Endodermal cell (in vitro differentiated cells): ENCODE data around the gene MRGPRD. TPM values are rescaled to one million over a fixed set of nuclear protein-coding genes. Genes with fewer than 3 reads are reported as not detected.

Experiments
- DNase-seq: peaks from one replicate; pipeline ENCODE4 v3.0.0-alpha.2; 2017
- H3K27ac ChIP-seq: 2 replicates; pipeline ENCODE4 v1.5.1; 2013; ENCODE audit warnings: mild to moderate bottlenecking, low read depth, low read length, moderate library complexity
- H3K27me3 ChIP-seq: 2 replicates; pipeline ENCODE4 v1.6.1; 2013; ENCODE audit warnings: mild to moderate bottlenecking, low read length, moderate library complexity; ENCODE audit not compliant: insufficient read depth, control insufficient read depth, poor library complexity, severe bottlenecking
- H3K36me3 ChIP-seq: 2 replicates; pipeline ENCODE4 v1.7.0; 2013; ENCODE audit warnings: mild to moderate bottlenecking, low read length, moderate library complexity; ENCODE audit not compliant: control insufficient read depth, insufficient read depth
- H3K4me1 ChIP-seq: one replicate; pipeline ENCODE4 v1.7.0; 2013; ENCODE audit warnings: low read length; ENCODE audit not compliant: control insufficient read depth, insufficient read depth
- H3K4me3 ChIP-seq: 2 replicates; pipeline ENCODE4 v1.5.1; 2013; ENCODE audit warnings: mild to moderate bottlenecking, low read length, moderate library complexity
- H3K9ac ChIP-seq: 2 replicates; pipeline ENCODE4 v1.6.1; 2013; ENCODE audit warnings: mild to moderate bottlenecking, low read length, moderate library complexity; ENCODE audit not compliant: poor library complexity, severe bottlenecking; ENCODE audit errors: extremely low read depth
- H3K9me3 ChIP-seq: 2 replicates; pipeline ENCODE4 v1.6.1; 2013; ENCODE audit warnings: mild to moderate bottlenecking, low read length, moderate library complexity; ENCODE audit not compliant: control insufficient read depth
- H3K27ac Mint-ChIP-seq: 2 replicates; pipeline ENCODE4 v1.8.0; 2020; ENCODE audit warnings: mixed read lengths
- H3K27me3 Mint-ChIP-seq: 2 replicates; pipeline ENCODE4 v1.8.0; 2021; ENCODE audit warnings: mild to moderate bottlenecking, mixed read lengths; ENCODE audit not compliant: insufficient read depth
- H3K36me3 Mint-ChIP-seq: 2 replicates; pipeline ENCODE4 v1.8.0; 2020; ENCODE audit warnings: low read depth, mixed read lengths
- H3K4me1 Mint-ChIP-seq: 2 replicates; pipeline ENCODE4 v1.8.0; 2020; ENCODE audit warnings: mixed read lengths
- H3K4me3 Mint-ChIP-seq: 2 replicates; pipeline ENCODE4 v1.8.0; 2020; ENCODE audit warnings: mild to moderate bottlenecking, moderate library complexity, mixed read lengths
- H3K9me3 Mint-ChIP-seq: 2 replicates; pipeline ENCODE4 v1.8.0; 2020; ENCODE audit warnings: mild to moderate bottlenecking, mixed read lengths
- WGBS, 2 experiments: methylation state at CpG; one replicate each; pipeline versions ENCODE4 v1.1.5 to v1.1.7; 2013; ENCODE audit warnings: missing lambda C conversion rate in 2 of 2, mixed read lengths in 1 of 2; ENCODE audit not compliant: insufficient coverage in 1 of 2, insufficient read length in 1 of 2; 5-methylcytosine and 5-hydroxymethylcytosine counted together
- total RNA-seq, 2 donors: library from RNA; stranded (reverse); fragmentation: NEBNext Ultra II Directional in 1 of 2; extraction: Animal tissue kit (Norgen Biotek cat#: 25700) in 1 of 2; gene quantifications; 2 replicates in 1 of 2; 3 replicates in 1 of 2; pipeline ENCODE4 v1.2.1, GENCODE V29; 2021
- TF ChIP-seq, protein P1 (sequence below): fragments of 200-600 bp; sonication (generic); conservative IDR thresholded peaks from 2 replicates; pipeline ENCODE4 v1.5.0; 2021; ENCODE audit warnings: antibody characterized with exemption, mild to moderate bottlenecking

MRGPRD gene
- total RNA-seq, 2 donors from 2014 or later: not detected

- WGBS, 2 experiments: 82% methylated on average over 5 of the region's 6 CpGs; no CpG with 5 or more reads in 1 of the 2 experiments
- Histone ChIP-seq H3K36me3 (no peaks in the 10 kb centered on the region), H3K4me1 (peaks cover 6% of the 10 kb centered on the region), H3K9me3 (no peaks in the 10 kb centered on the region), H3K27me3 (no peaks in the 10 kb centered on the region), H3K9ac (no peak overlapping the region), H3K27ac (no peak overlapping the region), H3K4me3 (no peak overlapping the region)
- peak; percentile 29 for DNase-seq
- Mint-ChIP-seq H3K4me1 (no peaks in the 10 kb centered on the region), H3K4me3 (no peak overlapping the region), H3K27ac (no peak overlapping the region), H3K9me3 (no peaks in the 10 kb centered on the region), H3K27me3 (no peaks in the 10 kb centered on the region), H3K36me3 (no peaks in the 10 kb centered on the region)
- TF ChIP-seq, protein P1, sequence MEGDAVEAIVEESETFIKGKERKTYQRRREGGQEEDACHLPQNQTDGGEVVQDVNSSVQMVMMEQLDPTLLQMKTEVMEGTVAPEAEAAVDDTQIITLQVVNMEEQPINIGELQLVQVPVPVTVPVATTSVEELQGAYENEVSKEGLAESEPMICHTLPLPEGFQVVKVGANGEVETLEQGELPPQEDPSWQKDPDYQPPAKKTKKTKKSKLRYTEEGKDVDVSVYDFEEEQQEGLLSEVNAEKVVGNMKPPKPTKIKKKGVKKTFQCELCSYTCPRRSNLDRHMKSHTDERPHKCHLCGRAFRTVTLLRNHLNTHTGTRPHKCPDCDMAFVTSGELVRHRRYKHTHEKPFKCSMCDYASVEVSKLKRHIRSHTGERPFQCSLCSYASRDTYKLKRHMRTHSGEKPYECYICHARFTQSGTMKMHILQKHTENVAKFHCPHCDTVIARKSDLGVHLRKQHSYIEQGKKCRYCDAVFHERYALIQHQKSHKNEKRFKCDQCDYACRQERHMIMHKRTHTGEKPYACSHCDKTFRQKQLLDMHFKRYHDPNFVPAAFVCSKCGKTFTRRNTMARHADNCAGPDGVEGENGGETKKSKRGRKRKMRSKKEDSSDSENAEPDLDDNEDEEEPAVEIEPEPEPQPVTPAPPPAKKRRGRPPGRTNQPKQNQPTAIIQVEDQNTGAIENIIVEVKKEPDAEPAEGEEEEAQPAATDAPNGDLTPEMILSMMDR: no peak
Observed at GRCh38 chr11:69002110-69002569, 21.4 kb upstream of the MRGPRD start.

- H3K9me3 ChIP-seq: no peaks in the 10 kb centered on the region
- no peak overlapping the region for H3K9ac ChIP-seq
- peak; percentile 38 for DNase-seq
- H3K27me3 Mint-ChIP-seq: no peaks in the 10 kb centered on the region
- no peaks in the 10 kb centered on the region for H3K27me3 ChIP-seq
- H3K36me3 ChIP-seq: no peaks in the 10 kb centered on the region
- TF ChIP-seq, protein P1: no peak
- H3K27ac Mint-ChIP-seq: no peak overlapping the region
- H3K27ac ChIP-seq: no peak overlapping the region
- no peaks in the 10 kb centered on the region for H3K9me3 Mint-ChIP-seq
- H3K4me1 Mint-ChIP-seq: no peaks in the 10 kb centered on the region
- WGBS, 2 experiments: 89 to 90% methylated on average over 14 to 23 of the region's 23 CpGs
- peaks cover 6% of the 10 kb centered on the region for H3K4me1 ChIP-seq
- H3K4me3 ChIP-seq: no peak overlapping the region
- H3K36me3 Mint-ChIP-seq: no peaks in the 10 kb centered on the region
- H3K4me3 Mint-ChIP-seq: no peak overlapping the region
Observed at GRCh38 chr11:69001243-69002081, 20.7 kb upstream of the MRGPRD start.

- H3K27me3 ChIP-seq: no peaks in the 10 kb centered on the region
- Mint-ChIP-seq H3K27me3 (no peaks in the 10 kb centered on the region), H3K36me3 (no peaks in the 10 kb centered on the region), H3K9me3 (no peaks in the 10 kb centered on the region), H3K27ac (no peak overlapping the region), H3K4me1 (no peaks in the 10 kb centered on the region), H3K4me3 (no peak overlapping the region)
- H3K9me3 ChIP-seq: no peaks in the 10 kb centered on the region
- H3K9ac ChIP-seq: no peak overlapping the region
- H3K27ac ChIP-seq: no peak overlapping the region
- H3K4me3 ChIP-seq: no peak overlapping the region
- 75 to 93% methylated on average over 4 to 8 of the region's 8 CpGs for whole genome bisulfite sequencing, 2 experiments
- peaks cover 6% of the 10 kb centered on the region for H3K4me1 ChIP-seq
- TF ChIP-seq, protein P1: peak; percentile 68
- H3K36me3 ChIP-seq: no peaks in the 10 kb centered on the region
- DNase-seq: peak; percentile 44
Observed at GRCh38 chr11:69000831-69001242, 20.1 kb upstream of the MRGPRD start.
